GM23338 (cell line): ENCODE results near the gene MAN1C1.

Experiments
- EZH2 ChIP-seq: fragments of 200-600 bp; sonication (generic); IDR thresholded peaks from one replicate; pipeline ENCODE4 v1.8.0; 2017; ENCODE audit warnings: antibody characterized with exemption, mild to moderate bottlenecking, low read depth; ENCODE audit not compliant: unreplicated experiment
- EZH2phosphoT487 ChIP-seq: fragments of 200-600 bp; sonication (generic); IDR thresholded peaks from one replicate; pipeline ENCODE4 v1.8.1; 2018; ENCODE audit warnings: antibody characterized with exemption; ENCODE audit not compliant: unreplicated experiment
- POLR2AphosphoS5 ChIP-seq: IDR thresholded peaks from 2 replicates; pipeline ENCODE4 v1.6.1; 2016; ENCODE audit warnings: antibody characterized with exemption, low read depth
- TF ChIP-seq, protein P1 (sequence below), 2 experiments: fragments of 200-600 bp in 1 of 2; sonication (generic) in 1 of 2; conservative IDR thresholded peaks; 2 replicates each; pipeline versions ENCODE4 v1.5.1 to v1.6.1; 2016 to 2017; ENCODE audit warnings: antibody characterized with exemption in 2 of 2, low read depth in 2 of 2, mild to moderate bottlenecking in 2 of 2, moderate library complexity in 1 of 2

DNA sequence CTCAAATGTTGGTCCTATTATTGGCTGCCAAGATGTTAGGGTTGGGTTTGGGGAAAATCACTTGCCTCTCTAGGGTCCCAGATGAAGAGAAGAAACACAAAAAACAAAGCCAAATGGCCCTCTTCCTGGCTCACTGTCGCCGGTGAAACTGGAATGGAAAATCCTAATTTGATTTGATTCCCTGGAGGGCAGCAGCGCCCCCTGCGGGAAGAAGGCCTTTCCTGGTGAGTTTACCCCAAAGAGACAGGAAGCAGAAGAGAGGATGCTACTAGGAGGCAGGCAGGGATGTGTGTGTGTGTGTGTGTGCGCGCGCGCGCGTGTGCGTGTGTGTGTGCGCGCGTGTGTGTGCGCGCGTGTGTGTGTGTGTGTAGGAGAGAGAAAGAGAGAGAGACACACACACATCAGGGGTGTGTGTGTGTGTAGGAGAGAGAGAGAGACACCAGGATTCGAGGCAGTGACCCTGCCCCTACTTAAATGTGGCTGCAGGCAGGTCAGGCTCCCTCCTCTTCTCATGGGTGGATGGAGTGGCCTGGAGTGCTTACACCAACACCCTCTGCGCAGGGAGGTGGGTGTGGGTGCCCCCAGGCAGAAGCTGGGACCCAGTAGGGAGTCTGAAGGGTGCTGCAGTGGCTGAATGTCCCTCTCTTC, 180.3 kb downstream of the MAN1C1 start:
- TF ChIP-seq, protein P1, sequence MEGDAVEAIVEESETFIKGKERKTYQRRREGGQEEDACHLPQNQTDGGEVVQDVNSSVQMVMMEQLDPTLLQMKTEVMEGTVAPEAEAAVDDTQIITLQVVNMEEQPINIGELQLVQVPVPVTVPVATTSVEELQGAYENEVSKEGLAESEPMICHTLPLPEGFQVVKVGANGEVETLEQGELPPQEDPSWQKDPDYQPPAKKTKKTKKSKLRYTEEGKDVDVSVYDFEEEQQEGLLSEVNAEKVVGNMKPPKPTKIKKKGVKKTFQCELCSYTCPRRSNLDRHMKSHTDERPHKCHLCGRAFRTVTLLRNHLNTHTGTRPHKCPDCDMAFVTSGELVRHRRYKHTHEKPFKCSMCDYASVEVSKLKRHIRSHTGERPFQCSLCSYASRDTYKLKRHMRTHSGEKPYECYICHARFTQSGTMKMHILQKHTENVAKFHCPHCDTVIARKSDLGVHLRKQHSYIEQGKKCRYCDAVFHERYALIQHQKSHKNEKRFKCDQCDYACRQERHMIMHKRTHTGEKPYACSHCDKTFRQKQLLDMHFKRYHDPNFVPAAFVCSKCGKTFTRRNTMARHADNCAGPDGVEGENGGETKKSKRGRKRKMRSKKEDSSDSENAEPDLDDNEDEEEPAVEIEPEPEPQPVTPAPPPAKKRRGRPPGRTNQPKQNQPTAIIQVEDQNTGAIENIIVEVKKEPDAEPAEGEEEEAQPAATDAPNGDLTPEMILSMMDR (conservative IDR thresholded peaks at IDR 0.05; ENCODE audit: low read depth in 2 of 2) = peak; percentile 88 to 93
- TF ChIP-seq POLR2AphosphoS5 (no peak), EZH2phosphoT487 (no peak), EZH2 (no peak)
